ENCODE results near the gene PIK3C2B.

PIK3C2B gene

GRCh38 chr1:204506969-204507316 is 12.3 kb upstream of the PIK3C2B start:
- peak; percentile 97 for DNase-seq (ENCODE audit: low read depth)
- peak overlapping the region; percentile 64 for H3K4me3 ChIP-seq (replicated peaks; ENCODE audit: low read depth, low read length)
- no peak for TF ChIP-seq CTCF (IDR thresholded peaks at IDR 0.05; ENCODE audit: low read length, missing control alignments)

GRCh38 chr1:204506201-204506968 is 11.8 kb upstream of the PIK3C2B start:
- peak overlapping the region; percentile 64 for H3K4me3 ChIP-seq (replicated peaks; ENCODE audit: low read depth, low read length)
- DNase-seq (ENCODE audit: low read depth) = peak; percentile 96
- no peak for TF ChIP-seq CTCF (IDR thresholded peaks at IDR 0.05; ENCODE audit: low read length, missing control alignments)

GRCh38 chr1:204505674-204506200 is 11.1 kb upstream of the PIK3C2B start:
- H3K4me3 ChIP-seq (replicated peaks; ENCODE audit: low read depth, low read length) = peak overlapping the region; percentile 51
- DNase-seq (ENCODE audit: low read depth) = no peak
- TF ChIP-seq CTCF (IDR thresholded peaks at IDR 0.05; ENCODE audit: low read length, missing control alignments) = no peak

GRCh38 chr1:204503913-204504519 is 9.4 kb upstream of the PIK3C2B start:
- no peak for TF ChIP-seq CTCF (IDR thresholded peaks at IDR 0.05; ENCODE audit: low read length, missing control alignments)
- no peak overlapping the region for H3K4me3 ChIP-seq (replicated peaks; ENCODE audit: low read depth, low read length)
- no peak for DNase-seq (ENCODE audit: low read depth)

GRCh38 chr1:204503122-204503912 is 8.7 kb upstream of the PIK3C2B start:
- DNase-seq (ENCODE audit: low read depth) = peak; percentile 87
- peak; percentile 61 for TF ChIP-seq CTCF (IDR thresholded peaks at IDR 0.05; ENCODE audit: low read length, missing control alignments)
- H3K4me3 ChIP-seq (replicated peaks; ENCODE audit: low read depth, low read length) = no peak overlapping the region

GRCh38 chr1:204502241-204502640 is 7.6 kb upstream of the PIK3C2B start:
- H3K4me3 ChIP-seq (replicated peaks; ENCODE audit: low read depth, low read length) = no peak overlapping the region
- no peak for DNase-seq (ENCODE audit: low read depth)
- no peak for TF ChIP-seq CTCF (IDR thresholded peaks at IDR 0.05; ENCODE audit: low read length, missing control alignments)

Data from fibroblast of pulmonary artery (primary cell).